Trophoblast cell (in vitro differentiated cells and primary cell): ENCODE results near the gene SLC15A3.

Experiments used
- DNase-seq, 2 donors: peaks; one replicate each; pipeline ENCODE4 v3.0.0-alpha.2; 2016
- H2AFZ ChIP-seq: 2 replicates; pipeline ENCODE4 v1.6.1; 2013; ENCODE audit warnings: low read length, moderate library complexity, mild to moderate bottlenecking; ENCODE audit not compliant: insufficient read depth, poor library complexity
- H2AK5ac ChIP-seq: 2 replicates; pipeline ENCODE4 v1.6.1; 2013; ENCODE audit warnings: mild to moderate bottlenecking, low read length
- H2BK120ac ChIP-seq: 2 replicates; pipeline ENCODE4 v1.6.1; 2013; ENCODE audit warnings: low read length, mild to moderate bottlenecking, moderate library complexity; ENCODE audit not compliant: insufficient read depth, poor library complexity
- H2BK12ac ChIP-seq: 2 replicates; pipeline ENCODE4 v1.6.1; 2013; ENCODE audit warnings: mild to moderate bottlenecking, low read length, moderate library complexity
- H2BK5ac ChIP-seq: 2 replicates; pipeline ENCODE4 v1.6.1; 2013; ENCODE audit warnings: low read length, low read depth, moderate library complexity, mild to moderate bottlenecking; ENCODE audit not compliant: poor library complexity
- H3K14ac ChIP-seq: 2 replicates; pipeline ENCODE4 v1.6.1; 2013; ENCODE audit warnings: mild to moderate bottlenecking, low read length
- H3K18ac ChIP-seq: 2 replicates; pipeline ENCODE4 v1.6.1; 2013; ENCODE audit warnings: mild to moderate bottlenecking, low read length
- H3K23ac ChIP-seq: 2 replicates; pipeline ENCODE4 v1.6.1; 2013; ENCODE audit warnings: low read length
- H3K27ac ChIP-seq: 2 replicates; pipeline ENCODE4 v1.5.1; 2013; ENCODE audit warnings: low read depth, mild to moderate bottlenecking, inconsistent platforms, low read length, moderate library complexity
- H3K27me3 ChIP-seq: 2 replicates; pipeline ENCODE4 v1.6.1; 2013; ENCODE audit warnings: inconsistent platforms, mild to moderate bottlenecking, low read length, moderate library complexity; ENCODE audit not compliant: insufficient read depth
- H3K36me3 ChIP-seq, 2 experiments: 1 replicate in 1 of 2; 2 replicates in 1 of 2; pipeline ENCODE4 v1.6.1; 2013; ENCODE audit warnings: low read length in 2 of 2, mild to moderate bottlenecking in 2 of 2, moderate library complexity in 1 of 2; ENCODE audit not compliant: insufficient read depth in 2 of 2, control insufficient read depth in 1 of 2
- H3K4ac ChIP-seq: 2 replicates; pipeline ENCODE4 v1.6.1; 2013; ENCODE audit warnings: low read depth, mild to moderate bottlenecking, low read length, moderate library complexity
- H3K4me1 ChIP-seq, 2 experiments: 1 replicate in 1 of 2; 2 replicates in 1 of 2; pipeline ENCODE4 v1.6.1; 2013; ENCODE audit warnings: low read length in 2 of 2, mild to moderate bottlenecking in 2 of 2, moderate library complexity in 1 of 2; ENCODE audit not compliant: insufficient read depth in 2 of 2, control insufficient read depth in 1 of 2
- H3K4me2 ChIP-seq: 2 replicates; pipeline ENCODE4 v1.6.1; 2013; ENCODE audit warnings: inconsistent platforms, mild to moderate bottlenecking, low read length, moderate library complexity
- H3K4me3 ChIP-seq: 2 replicates; pipeline ENCODE4 v1.5.1; 2013; ENCODE audit warnings: mild to moderate bottlenecking, low read depth, low read length, inconsistent platforms
- H3K79me1 ChIP-seq: one replicate; pipeline ENCODE4 v1.6.1; 2013; ENCODE audit warnings: low read length
- H3K79me2 ChIP-seq: 2 replicates; pipeline ENCODE4 v1.6.1; 2013; ENCODE audit warnings: low read length, mild to moderate bottlenecking; ENCODE audit not compliant: control insufficient read depth, insufficient read depth, poor library complexity
- H3K9ac ChIP-seq: 2 replicates; pipeline ENCODE4 v1.6.1; 2013; ENCODE audit warnings: mild to moderate bottlenecking, low read length
- H3K9me3 ChIP-seq: 2 replicates; pipeline ENCODE4 v1.6.1; 2013; ENCODE audit warnings: low read depth, mild to moderate bottlenecking, control low read depth, inconsistent platforms, low read length; ENCODE audit not compliant: insufficient read depth
- H4K12ac ChIP-seq: 2 replicates; pipeline ENCODE4 v1.6.1; 2013; ENCODE audit warnings: low read depth, mild to moderate bottlenecking, low read length, moderate library complexity
- H4K8ac ChIP-seq: 2 replicates; pipeline ENCODE4 v1.6.1; 2013; ENCODE audit warnings: low read depth, mild to moderate bottlenecking, low read length, moderate library complexity
- H4K91ac ChIP-seq: one replicate; pipeline ENCODE4 v1.6.1; 2013; ENCODE audit warnings: low read depth, mild to moderate bottlenecking, low read length, moderate library complexity
- WGBS: extraction: QIAGEN DNeasy Blood & Tissue Kit; methylation state at CpG from one replicate; pipeline ENCODE4 v1.1.7; 2013; ENCODE audit warnings: missing lambda C conversion rate; ENCODE audit not compliant: insufficient read length, insufficient coverage; ENCODE audit errors: extremely low coverage; 5-methylcytosine and 5-hydroxymethylcytosine counted together

The SLC15A3 gene

DNA sequence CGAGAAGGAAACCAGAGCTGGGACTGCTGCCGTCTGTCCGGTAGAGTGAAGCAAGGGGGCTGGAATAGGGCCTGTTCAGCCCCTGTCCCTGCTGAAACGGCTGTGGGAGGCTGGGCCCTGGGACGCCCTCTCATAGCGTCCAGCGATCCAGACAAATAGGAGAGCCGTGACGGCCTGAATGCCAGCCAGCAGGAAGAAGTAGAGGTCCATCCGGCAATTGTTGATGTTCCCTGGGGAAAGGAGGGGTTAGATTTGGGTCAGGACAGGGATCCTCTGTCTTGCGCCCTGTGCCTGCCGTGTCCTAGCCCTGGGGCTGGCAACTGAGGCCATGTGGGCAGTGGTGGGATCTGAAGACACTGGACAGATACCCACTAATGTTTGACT, 14.8 kb downstream of the SLC15A3 start:
- no peak overlapping the region for H3K4me3 ChIP-seq

DNA sequence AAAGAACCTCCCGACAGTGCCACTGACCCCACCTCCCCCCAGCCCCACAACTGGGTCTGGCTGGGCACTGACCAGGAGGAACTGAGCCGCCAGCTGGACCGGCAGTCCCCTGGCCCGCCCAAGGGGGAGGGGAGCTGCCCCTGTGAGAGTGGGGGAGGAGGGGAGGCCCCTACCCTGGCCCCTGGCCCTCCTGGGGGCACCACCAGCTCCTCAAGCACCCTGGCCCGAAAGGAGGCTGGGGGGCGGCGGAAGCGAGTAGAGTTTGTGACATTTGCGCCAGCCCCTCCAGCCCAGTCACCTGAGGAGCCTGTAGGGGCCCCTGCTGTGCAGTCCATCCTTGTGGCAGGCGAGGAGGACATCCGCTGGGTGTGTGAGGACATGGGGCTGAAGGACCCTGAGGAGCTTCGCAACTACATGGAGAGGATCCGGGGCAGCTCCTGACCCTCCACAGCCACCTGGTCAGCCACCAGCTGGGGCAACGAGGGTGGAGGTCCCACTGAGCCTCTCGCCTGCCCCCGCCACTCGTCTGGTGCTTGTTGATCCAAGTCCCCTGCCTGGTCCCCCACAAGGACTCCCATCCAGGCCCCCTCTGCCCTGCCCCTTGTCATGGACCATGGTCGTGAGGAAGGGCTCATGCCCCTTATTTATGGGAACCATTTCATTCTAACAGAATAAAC, 15.4 kb downstream of the SLC15A3 start:
- Histone ChIP-seq H2BK5ac (no peak overlapping the region), H2AK5ac (no peak overlapping the region), H3K4me2 (no peak overlapping the region), H2BK12ac (no peak overlapping the region), H3K4ac (no peak overlapping the region), H2AFZ (no peak overlapping the region), H3K9ac (no peak overlapping the region), H3K36me3 (peaks cover 47 to 52% of the 10 kb centered on the region in 2 experiments), H3K14ac (no peak overlapping the region), H4K91ac (no peak overlapping the region), H3K4me1 (peaks cover 3 to 8% of the 10 kb centered on the region in 2 experiments), H3K27ac (no peak overlapping the region), H4K12ac (no peak overlapping the region), H3K4me3 (no peak overlapping the region), H3K18ac (no peak overlapping the region), H3K23ac (no peak overlapping the region), H3K79me2 (no peaks in the 10 kb centered on the region), H4K8ac (no peak overlapping the region), H3K79me1 (no peaks in the 10 kb centered on the region), H3K9me3 (no peaks in the 10 kb centered on the region), H2BK120ac (no peak overlapping the region), H3K27me3 (no peaks in the 10 kb centered on the region)
- no peak for DNase-seq
- WGBS: no CpG with 5 or more reads among the region's 18 CpGs

More for the DNA sequence above, 14.8 kb downstream of the SLC15A3 start:
- Histone ChIP-seq H2BK12ac (no peak overlapping the region), H3K27ac (no peak overlapping the region), H4K12ac (no peak overlapping the region), H3K79me1 (peaks cover 2% of the 10 kb centered on the region), H2BK5ac (no peak overlapping the region), H3K9ac (no peak overlapping the region), H2AK5ac (no peak overlapping the region), H4K8ac (no peak overlapping the region), H3K4me2 (no peak overlapping the region), H3K9me3 (no peaks in the 10 kb centered on the region), H3K23ac (no peak overlapping the region), H3K27me3 (no peaks in the 10 kb centered on the region), H3K14ac (no peak overlapping the region), H3K18ac (no peak overlapping the region), H2BK120ac (no peak overlapping the region), H3K4me1 (peaks cover 9 to 13% of the 10 kb centered on the region in 2 experiments), H2AFZ (no peak overlapping the region), H3K79me2 (no peaks in the 10 kb centered on the region), H3K4ac (no peak overlapping the region), H4K91ac (no peak overlapping the region), H3K36me3 (peaks cover 42 to 47% of the 10 kb centered on the region in 2 experiments)
- DNase-seq: no peak
- no CpG with 5 or more reads among the region's 12 CpGs for WGBS

DNA sequence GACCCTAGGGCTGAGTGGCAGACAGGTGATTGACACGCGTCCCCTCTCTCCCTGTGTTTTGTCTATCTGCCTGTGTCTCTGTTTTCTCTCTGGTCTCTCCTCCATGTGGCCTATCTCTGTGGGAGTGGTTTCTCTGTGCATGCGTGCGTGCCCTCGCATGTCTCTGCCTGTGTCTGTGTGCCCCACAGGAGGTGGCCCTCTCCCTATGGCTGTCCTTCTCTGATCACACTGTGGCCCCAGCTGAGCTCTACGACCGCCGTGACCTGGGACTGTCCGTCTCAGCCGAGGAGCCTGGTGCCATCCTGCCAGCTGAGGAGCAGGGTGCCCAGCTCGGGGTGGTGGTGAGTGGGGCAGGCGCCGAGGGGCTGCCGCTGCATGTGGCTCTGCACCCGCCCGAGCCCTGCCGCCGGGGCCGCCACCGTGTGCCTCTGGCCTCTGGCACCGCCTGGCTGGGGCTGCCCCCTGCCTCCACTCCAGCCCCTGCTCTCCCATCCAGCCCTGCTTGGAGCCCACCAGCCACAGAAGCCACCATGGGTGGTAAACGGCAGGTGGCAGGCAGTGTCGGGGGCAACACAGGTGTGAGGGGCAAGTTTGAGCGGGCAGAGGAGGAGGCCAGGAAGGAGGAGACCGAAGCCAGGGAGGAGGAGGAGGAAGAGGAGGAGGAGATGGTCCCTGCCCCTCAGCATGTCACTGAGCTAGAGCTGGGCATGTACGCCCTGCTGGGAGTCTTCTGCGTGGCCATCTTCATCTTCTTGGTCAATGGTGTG, 16.1 kb downstream of the SLC15A3 start:
- Histone ChIP-seq H3K4me3 (no peak overlapping the region), H3K79me2 (no peaks in the 10 kb centered on the region), H3K4me2 (no peak overlapping the region), H2BK5ac (no peak overlapping the region), H3K9ac (no peak overlapping the region), H3K23ac (no peak overlapping the region), H3K79me1 (no peaks in the 10 kb centered on the region), H3K27me3 (no peaks in the 10 kb centered on the region), H2BK12ac (no peak overlapping the region), H4K91ac (no peak overlapping the region), H3K18ac (no peak overlapping the region), H4K12ac (no peak overlapping the region), H2AK5ac (no peak overlapping the region), H2BK120ac (no peak overlapping the region), H3K27ac (no peak overlapping the region), H3K4ac (no peak overlapping the region), H3K36me3 (peaks cover 54 to 60% of the 10 kb centered on the region in 2 experiments), H3K9me3 (no peaks in the 10 kb centered on the region), H3K14ac (no peak overlapping the region), H4K8ac (no peak overlapping the region), H3K4me1 (peaks cover 3 to 7% of the 10 kb centered on the region in 2 experiments), H2AFZ (no peak overlapping the region)
- no peak for DNase-seq
- no CpG with 5 or more reads among the region's 27 CpGs for WGBS

DNA sequence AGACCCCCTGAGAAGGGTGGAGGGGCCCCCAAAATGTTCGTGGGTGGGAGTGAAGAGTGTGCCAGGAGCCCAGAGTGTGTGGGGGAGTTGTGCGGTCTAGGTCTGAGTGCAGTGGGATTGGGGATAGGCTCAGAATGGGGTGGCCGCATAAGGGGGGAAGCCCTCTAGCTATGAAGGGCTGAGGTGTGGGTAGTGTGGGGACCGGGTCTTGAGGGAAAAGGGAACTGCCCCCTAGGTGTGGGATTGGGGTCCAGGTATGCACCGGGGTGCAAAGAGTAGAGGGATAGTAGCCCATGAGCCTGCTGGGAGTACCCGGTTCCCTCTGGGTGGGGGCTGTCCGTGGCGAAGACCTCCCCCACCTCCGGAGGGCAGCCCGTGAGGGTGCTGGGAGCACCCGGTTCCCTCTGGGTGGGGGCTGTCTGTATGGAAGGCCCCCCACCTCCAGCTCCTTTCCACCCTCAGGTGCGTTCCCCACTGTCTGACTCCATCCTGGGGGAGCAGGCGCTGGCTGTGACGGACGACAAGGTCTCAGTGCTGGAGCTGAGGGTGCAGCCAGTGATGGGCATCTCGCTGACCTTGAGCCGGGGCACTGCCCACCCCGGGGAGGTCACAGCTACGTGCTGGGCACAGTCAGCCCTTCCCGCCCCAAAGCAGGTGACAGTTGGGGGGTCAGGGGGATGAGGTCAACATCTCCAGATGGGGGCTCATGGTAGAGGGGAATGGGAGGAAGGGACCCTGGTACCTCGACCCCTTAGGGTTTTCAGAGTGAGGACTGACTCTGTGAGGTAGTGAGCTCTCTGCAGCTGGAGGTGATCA, 17.0 kb downstream of the SLC15A3 start:
- H2BK12ac ChIP-seq: no peak overlapping the region
- H2AFZ ChIP-seq: no peak overlapping the region
- no peak overlapping the region for H3K4ac ChIP-seq
- no peaks in the 10 kb centered on the region for H3K27me3 ChIP-seq
- H3K4me3 ChIP-seq: no peak overlapping the region
- H4K8ac ChIP-seq: no peak overlapping the region
- H2BK5ac ChIP-seq: no peak overlapping the region
- H2AK5ac ChIP-seq: no peak overlapping the region
- no peaks in the 10 kb centered on the region for H3K9me3 ChIP-seq
- H3K4me2 ChIP-seq: no peak overlapping the region
- H3K27ac ChIP-seq: no peak overlapping the region
- no peak overlapping the region for H3K23ac ChIP-seq
- H3K36me3 ChIP-seq: peaks cover 63 to 68% of the 10 kb centered on the region in 2 experiments
- H3K4me1 ChIP-seq: peaks cover 3 to 7% of the 10 kb centered on the region in 2 experiments
- no peak overlapping the region for H4K91ac ChIP-seq
- no peak overlapping the region for H3K9ac ChIP-seq
- H3K79me2 ChIP-seq: no peaks in the 10 kb centered on the region
- H3K14ac ChIP-seq: no peak overlapping the region
- H4K12ac ChIP-seq: no peak overlapping the region
- no peak overlapping the region for H3K18ac ChIP-seq
- WGBS: no CpG with 5 or more reads among the region's 21 CpGs
- H2BK120ac ChIP-seq: no peak overlapping the region
- DNase-seq: no peak
- H3K79me1 ChIP-seq: no peaks in the 10 kb centered on the region
